ENCODE results near the gene VTN. TPM values are rescaled to one million over a fixed set of nuclear protein-coding genes. Genes with fewer than 3 reads are reported as not detected.

Gene VTN
- total and polyA plus RNA-seq, 2 donors (not counting 3 experiments of a cell fraction or from before 2014, with no cell fraction given) = 1.1 TPM; not detected in 1

DNA sequence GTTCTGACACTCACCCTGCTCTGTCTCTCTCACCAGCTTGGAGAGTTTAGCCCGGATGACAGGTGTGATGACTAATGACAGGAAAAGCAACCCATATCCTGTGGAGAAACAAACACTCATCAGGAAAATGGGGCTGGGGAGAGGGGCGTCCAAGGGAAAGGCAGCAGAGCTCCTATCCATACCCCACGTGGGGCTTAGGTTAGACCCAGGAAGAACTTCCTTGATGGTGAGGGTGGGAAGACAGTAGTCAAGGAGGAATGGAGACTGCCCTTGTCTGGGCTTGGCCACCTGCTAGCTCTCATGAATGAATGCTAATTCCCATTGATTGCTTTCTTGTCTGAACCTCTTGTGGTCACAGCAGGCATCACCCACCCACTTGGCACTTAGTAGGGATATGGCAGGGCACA is 32.1 kb upstream of the VTN start:
- H3K27me3 ChIP-seq (ENCODE audit: control insufficient read depth in 2 of 2, insufficient read depth in 2 of 2, low read length in 2 of 2) = peaks cover 0 to 2% of the 10 kb centered on the region in 2 experiments
- peaks cover 9% of the 10 kb centered on the region for H3K4me1 ChIP-seq (ENCODE audit: control insufficient read depth, extremely low read depth, insufficient read depth, low read length)
- H2AFZ ChIP-seq (ENCODE audit: low read depth, low read length) = no peak overlapping the region
- no peaks in the 10 kb centered on the region for H3K9me3 ChIP-seq (replicated peaks; ENCODE audit: control insufficient read depth, insufficient read depth, low read length)
- intact Hi-C loops (cut with micrococcal nuclease) = no loop called here
- H3K9me1 ChIP-seq (replicated peaks; ENCODE audit: control insufficient read depth, extremely low read depth, insufficient read depth, low read length) = no peaks in the 10 kb centered on the region
- H3K36me3 ChIP-seq (ENCODE audit: control insufficient read depth in 2 of 2, extremely low read depth in 1 of 2, insufficient read depth in 2 of 2, low read length in 2 of 2) = no peaks in the 10 kb centered on the region
- H3K9ac ChIP-seq (replicated peaks; ENCODE audit: extremely low read depth, insufficient read depth, low read length) = no peak overlapping the region
- no peaks in the 10 kb centered on the region for H3K79me2 ChIP-seq (ENCODE audit: control insufficient read depth, insufficient read depth, low read length)
- H3K27ac ChIP-seq (ENCODE audit: insufficient read depth, low read depth, low read length) = no peak overlapping the region
- no peak overlapping the region for H3K4me2 ChIP-seq (ENCODE audit: insufficient read depth, low read length)
- H4K20me1 ChIP-seq (replicated peaks; ENCODE audit: control insufficient read depth, extremely low read depth, insufficient read depth, low read length) = no peaks in the 10 kb centered on the region
- BruUV-seq (replicated peaks) = no TSS peak
- TF ChIP-seq EZH2 (IDR thresholded peaks at IDR 0.05; ENCODE audit: borderline replicate concordance, low read depth, low read length, severe bottlenecking) (no peak), FOS (IDR thresholded peaks at IDR 0.05; ENCODE audit: borderline replicate concordance, insufficient read depth, low read length) (no peak), JUN (IDR thresholded peaks at IDR 0.05; ENCODE audit: borderline replicate concordance, insufficient read depth, insufficient read length, low read depth) (no peak), POLR2A (IDR thresholded peaks at IDR 0.05; ENCODE audit: low read depth, low read length) (no peak), MAX (IDR thresholded peaks at IDR 0.05; ENCODE audit: insufficient read depth, insufficient read length) (no peak), POLR2AphosphoS5 (IDR thresholded peaks at IDR 0.05; ENCODE audit: insufficient read depth, low read depth, low read length) (no peak), MYC (IDR thresholded peaks at IDR 0.05; ENCODE audit: low read depth, low read length) (no peak), GATA2 (IDR thresholded peaks at IDR 0.05; ENCODE audit: insufficient read depth, insufficient read length, low read depth, low read length) (no peak), CTCF (IDR thresholded peaks at IDR 0.05; ENCODE audit: extremely low read depth in 1 of 2, insufficient read depth in 1 of 2, low read depth in 1 of 2, low read length in 2 of 2) (no peak)
- dilution Hi-C loops (cut with MboI; ENCODE audit: extremely low pct_ligation_motif_present, low sequenced_read_pairs) = no loop called here
- ChIA-PET POLR2A (no interaction called here), CTCF (interaction anchor here (2.8 kb wide), 1 partner anchor 14 kb away, joined by 15 read pairs; no protein-coding TSS in a partner anchor)
- DNase-seq (ENCODE audit: low read depth, low spot score) = no peak
- H3K4me3 ChIP-seq (replicated peaks in 1 of 3; ENCODE audit: insufficient read depth in 1 of 3, low read depth in 1 of 3, low read length in 3 of 3) = no peak overlapping the region
- FAIRE-seq = no peak

Data from endothelial cell of umbilical vein (primary cell).